Measurements from ENCODE around the gene ZNF804B. TPM values are rescaled to one million over a fixed set of nuclear protein-coding genes. Genes with fewer than 3 reads are reported as not detected.
"Not testable (repeated sequence)": the region's sequence is repeated elsewhere in the genome, so short reads cannot be mapped to it uniquely, and the experiment has no call there.

Gene ZNF804B
- total and polyA plus RNA-seq, 12 donors: 0.07 TPM; not detected in 11

GRCh38 chr7:89182116-89182515 is 422.6 kb downstream of the ZNF804B start:
- intact Hi-C loops (cut with DNase I): no loop called here
- H3K4me1 ChIP-seq: no peaks in the 10 kb centered on the region
- peaks cover 0 to 28% (median 0%) of the 10 kb centered on the region in 11 donors for H3K9me3 ChIP-seq
- no peak overlapping the region for H3K27ac ChIP-seq
- no peak for ATAC-seq
- WGBS, 2 donors: 92 to 96% methylated on average over 2 of the region's 2 CpGs
- H3K4me3 ChIP-seq: no peak overlapping the region
- TF ChIP-seq CTCF (IDR thresholded peaks at IDR 0.05): no peak
- no peaks in the 10 kb centered on the region for H3K36me3 ChIP-seq
- no peak for DNase-seq
- H3K27me3 ChIP-seq: no peaks in the 10 kb centered on the region

GRCh38 chr7:89183712-89184111 is 424.2 kb downstream of the ZNF804B start:
- no peaks in the 10 kb centered on the region for H3K36me3 ChIP-seq
- no peak overlapping the region for H3K27ac ChIP-seq
- no peak for TF ChIP-seq CTCF (IDR thresholded peaks at IDR 0.05)
- intact Hi-C loops (cut with DNase I): no loop called here
- no peaks in the 10 kb centered on the region for H3K4me1 ChIP-seq
- DNase-seq (no peak), ATAC-seq (no peak)
- no peaks in the 10 kb centered on the region for H3K27me3 ChIP-seq
- peaks cover 0 to 14% (median 0%) of the 10 kb centered on the region in 11 donors for H3K9me3 ChIP-seq
- H3K4me3 ChIP-seq: no peak overlapping the region
- 69 to 74% methylated on average over 5 of the region's 5 CpGs for WGBS, 2 donors

GRCh38 chr7:89200758-89201157 is 441.3 kb downstream of the ZNF804B start:
- Histone ChIP-seq H3K27me3 (no peaks in the 10 kb centered on the region), H3K9me3 (peaks cover 0 to 8% (median 0%) of the 10 kb centered on the region in 11 donors), H3K36me3 (no peaks in the 10 kb centered on the region), H3K27ac (no peak overlapping the region), H3K4me3 (no peak overlapping the region), H3K4me1 (no peaks in the 10 kb centered on the region)
- intact Hi-C loops (cut with DNase I): no loop called here
- DNase-seq: no peak
- no peak for ATAC-seq
- WGBS, 2 donors: 68 to 70% methylated on average over 2 of the region's 2 CpGs
- TF ChIP-seq CTCF (IDR thresholded peaks at IDR 0.05): no peak

- ATAC-seq (no peak), DNase-seq (no peak)
- H3K4me1 ChIP-seq: no peaks in the 10 kb centered on the region
- peaks cover 0 to 10% (median 0%) of the 10 kb centered on the region in 11 donors for H3K9me3 ChIP-seq
- no peak for TF ChIP-seq CTCF (IDR thresholded peaks at IDR 0.05)
- no peak overlapping the region for H3K27ac ChIP-seq
- intact Hi-C loops (cut with DNase I): no loop called here
- 38 to 50% methylated on average over 2 of the region's 2 CpGs for WGBS, 2 donors
- H3K4me3 ChIP-seq: no peak overlapping the region
- no peaks in the 10 kb centered on the region for H3K36me3 ChIP-seq
- no peaks in the 10 kb centered on the region for H3K27me3 ChIP-seq
Measured at GRCh38 chr7:89223900-89224395, 464.4 kb downstream of the ZNF804B start.

GRCh38 chr7:89228688-89229171 is 469.2 kb downstream of the ZNF804B start:
- not testable (repeated sequence) for DNase-seq
- WGBS, 2 donors: 90 to 93% methylated on average over 31 of the region's 31 CpGs

More at GRCh38 chr7:89228688-89229171, 469.2 kb downstream of the ZNF804B start:
- H3K36me3 ChIP-seq; H3K27me3 ChIP-seq; H3K27ac ChIP-seq; H3K4me3 ChIP-seq; intact Hi-C loops (cut with DNase I); ATAC-seq; H3K4me1 ChIP-seq: not testable (repeated sequence)
- H3K9me3 ChIP-seq: peaks cover 0 to 21% (median 0%) of the 10 kb centered on the region in 11 donors
